IPS DF 4.7 (cell line): ENCODE data around the gene TLE7.

Source experiments
- DNase-seq: peaks from one replicate; pipeline ENCODE4 v3.0.0-alpha.2; 2013; ENCODE audit warnings: low spot score; ENCODE audit errors: extremely low read depth

TLE7 gene

GRCh38 chr16:71449020-71449419 lies 7.2 kb upstream of the TLE7 start:
- DNase-seq, result no peak

DNA sequence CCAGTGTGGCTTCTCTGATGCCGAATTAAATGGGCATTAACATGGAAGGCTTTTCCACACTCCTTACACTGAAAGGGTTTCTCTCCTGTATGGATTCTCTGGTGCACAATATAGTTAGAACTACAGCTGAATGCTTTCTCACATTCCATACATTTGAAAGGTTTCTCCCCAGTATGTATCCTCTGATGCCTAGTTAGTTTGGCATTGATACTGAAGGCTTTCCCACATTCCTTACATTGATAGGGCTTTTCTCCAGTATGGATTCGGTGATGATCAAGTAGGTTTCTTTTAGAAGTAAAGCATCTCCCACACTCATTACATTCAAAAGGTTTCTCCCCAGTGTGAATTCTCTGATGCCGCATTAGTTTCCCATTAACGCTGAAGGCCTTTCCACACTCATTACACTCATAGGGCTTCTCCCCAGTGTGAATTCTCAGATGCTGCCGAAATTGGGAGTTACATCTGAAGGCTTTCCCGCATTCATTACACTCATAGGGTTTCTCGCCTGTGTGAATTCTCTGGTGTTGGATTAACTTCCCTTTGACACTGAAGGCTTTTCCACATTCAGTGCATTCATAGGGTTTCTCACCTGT lies 6.5 kb upstream of the TLE7 start:
- no peak for DNase-seq

- no peak for DNase-seq
Observed at GRCh38 chr16:71443714-71444113, 1.9 kb upstream of the TLE7 start.

DNA sequence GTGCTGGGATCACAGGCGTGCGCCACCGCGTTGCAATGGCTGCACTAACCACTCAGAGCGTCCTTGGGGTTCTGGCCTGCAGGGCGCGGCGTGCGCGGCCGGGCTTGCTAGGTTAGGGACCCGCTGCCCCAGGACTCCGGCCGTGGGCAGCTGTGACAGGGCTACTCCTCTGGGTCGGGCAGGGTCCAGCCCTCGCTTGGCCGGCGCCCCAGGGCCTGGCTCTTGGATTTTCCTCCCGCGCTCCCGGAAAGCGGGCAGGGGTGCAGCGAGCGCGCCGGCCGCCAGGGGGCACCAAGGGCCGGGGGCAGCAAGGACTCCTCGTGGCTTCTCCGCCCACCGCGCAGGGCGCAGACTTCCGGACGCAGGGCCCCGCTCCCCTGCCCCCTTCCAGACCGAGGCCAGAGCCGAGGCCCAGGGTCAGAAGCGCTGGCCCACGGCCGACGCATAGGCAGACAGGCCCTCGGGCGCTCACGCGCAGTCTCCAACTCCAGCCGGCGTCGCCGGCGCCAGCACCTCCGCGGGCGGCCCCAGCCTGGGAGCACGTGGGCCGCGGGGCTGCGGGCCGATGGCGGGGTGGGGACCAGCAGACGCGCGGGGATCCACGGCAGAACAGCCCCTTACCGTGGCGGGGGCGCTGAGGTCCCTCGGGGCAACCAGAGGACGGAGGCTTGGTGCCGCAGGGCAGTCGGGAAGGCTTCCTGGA lies 355 bp downstream of the TLE7 start:
- no peak for DNase-seq

GRCh38 chr16:71440669-71441347 lies 1.0 kb downstream of the TLE7 start:
- no peak for DNase-seq

- DNase-seq, result no peak
Observed at GRCh38 chr16:71439523-71439922, 2.3 kb downstream of the TLE7 start.

GRCh38 chr16:71436473-71436872 lies 5.4 kb downstream of the TLE7 start:
- DNase-seq, result no peak

DNA sequence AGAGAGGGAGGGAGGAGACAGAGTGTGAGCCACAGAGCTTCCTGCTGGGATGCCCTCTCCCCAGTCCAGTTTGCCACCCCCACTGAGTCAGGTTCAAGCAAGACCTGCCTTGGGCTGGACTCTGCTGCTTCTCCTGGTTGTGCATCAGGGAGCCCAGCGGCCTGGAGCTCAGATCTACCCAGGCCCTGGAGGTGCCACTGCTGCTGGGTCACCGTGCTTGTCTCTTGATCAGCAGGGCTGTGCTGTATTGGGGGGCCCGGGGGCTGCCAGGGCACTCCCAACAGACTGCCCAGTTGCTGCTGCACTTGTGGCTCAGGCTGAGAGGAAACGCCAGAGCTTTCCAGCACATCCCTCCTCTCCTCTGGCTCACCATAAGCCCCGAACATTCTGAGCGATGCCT lies 8.9 kb downstream of the TLE7 start:
- no peak for DNase-seq

- DNase-seq, result no peak
Observed at GRCh38 chr16:71431991-71432390, 9.9 kb downstream of the TLE7 start.

DNA sequence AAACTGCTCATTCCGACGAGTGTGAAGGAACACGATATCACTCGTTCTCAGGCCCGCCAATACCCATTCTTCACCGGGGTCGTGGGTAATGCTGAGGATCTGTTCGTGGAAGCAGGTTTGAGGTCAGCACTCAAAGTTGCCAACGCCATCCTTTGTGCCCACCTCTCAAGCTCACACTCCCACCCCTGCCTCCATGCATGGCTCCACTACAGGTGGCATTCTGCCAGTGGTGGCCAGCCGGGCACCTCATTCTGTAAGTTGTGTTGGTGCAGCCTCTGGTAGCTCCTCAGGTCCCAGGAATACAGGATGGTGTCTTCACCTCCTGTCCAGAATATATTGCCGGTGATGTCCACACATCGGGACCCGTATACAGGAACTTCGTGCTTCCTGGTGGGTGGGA lies 10.7 kb downstream of the TLE7 start:
- DNase-seq, result no peak

- DNase-seq, result no peak
Observed at GRCh38 chr16:71430744-71431143, 11.1 kb downstream of the TLE7 start.

GRCh38 chr16:71429581-71429980 lies 12.3 kb downstream of the TLE7 start:
- no peak for DNase-seq

- no peak for DNase-seq
Observed at GRCh38 chr16:71428883-71429282, 13.0 kb downstream of the TLE7 start.

DNA sequence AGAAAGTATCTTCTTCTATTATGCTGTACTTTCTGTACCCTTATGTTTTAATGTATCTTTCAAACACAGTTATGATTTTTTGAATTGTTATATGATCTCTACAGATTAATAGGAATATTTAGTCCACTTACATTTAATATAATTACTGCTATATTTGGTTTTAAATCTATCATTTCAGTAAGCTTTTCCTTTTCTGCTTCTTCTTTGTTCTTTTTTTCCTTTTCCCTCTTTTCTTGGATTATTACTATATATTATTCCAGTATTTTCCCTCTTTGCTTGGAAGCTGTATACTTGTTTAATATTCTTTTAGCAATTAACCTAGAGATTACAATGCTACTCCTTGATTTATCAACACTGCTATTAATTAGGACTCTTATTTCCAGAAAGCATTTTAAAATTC lies 13.5 kb downstream of the TLE7 start:
- DNase-seq, result no peak

- no peak for DNase-seq
Observed at GRCh38 chr16:71426880-71427615, 14.8 kb downstream of the TLE7 start.

DNA sequence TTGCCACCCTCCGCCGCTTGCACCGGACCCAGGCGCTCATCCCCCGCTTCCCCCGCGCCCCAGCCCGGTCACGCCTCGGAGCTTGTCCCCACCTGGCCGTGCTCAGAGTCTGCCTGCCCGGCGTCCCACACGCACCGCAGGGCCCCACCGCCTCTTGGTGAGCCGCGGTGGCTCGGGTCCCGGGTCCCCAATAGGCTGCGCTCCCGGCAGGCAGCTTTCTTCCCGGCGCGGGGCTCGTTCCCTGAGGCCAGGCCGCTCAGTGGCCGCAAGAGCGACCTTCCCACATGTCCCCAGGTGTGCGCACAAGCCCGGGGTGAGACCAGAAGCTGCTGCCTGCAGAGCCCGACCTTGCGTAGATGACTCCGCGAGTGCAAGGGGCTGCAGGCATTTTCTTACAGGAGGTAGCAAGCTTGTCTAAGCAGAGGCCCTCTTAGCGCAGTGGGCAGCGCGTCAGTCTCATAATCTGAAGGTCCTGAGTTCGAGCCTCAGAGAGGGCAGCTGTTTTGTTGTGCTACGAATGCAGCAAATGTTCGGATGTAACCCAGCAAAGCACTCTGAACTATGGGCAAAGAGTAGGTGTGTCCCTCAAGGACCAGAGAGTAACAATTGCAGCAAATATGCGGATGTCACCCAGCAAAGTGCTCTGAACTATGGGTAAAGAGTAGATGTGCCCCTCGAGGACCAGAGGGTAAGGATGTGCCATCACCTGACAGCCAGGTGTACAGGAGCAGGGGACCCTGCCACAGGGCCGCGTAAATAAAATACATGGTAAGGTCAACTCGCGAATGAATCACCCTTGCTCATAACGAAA lies 15.6 kb downstream of the TLE7 start:
- DNase-seq, result peak; percentile 96

DNA sequence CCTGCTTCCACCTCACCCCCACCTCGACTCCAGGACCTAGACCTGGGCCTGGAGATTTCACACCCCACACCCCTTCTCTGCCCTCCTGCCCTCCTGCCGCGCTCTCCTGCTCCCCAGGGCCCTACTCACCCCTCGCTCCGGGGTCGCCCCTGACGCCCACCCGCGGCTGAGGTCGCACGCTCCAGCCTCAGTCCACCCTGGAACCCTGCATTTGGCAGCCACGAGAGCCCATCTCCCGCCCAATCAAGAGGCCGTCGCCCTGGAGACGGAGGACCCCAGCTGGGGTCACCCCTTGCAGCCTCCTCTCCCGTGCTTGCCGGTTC lies 16.1 kb downstream of the TLE7 start:
- DNase-seq, result no peak

GRCh38 chr16:71424626-71425025 lies 17.2 kb downstream of the TLE7 start:
- no peak for DNase-seq

GRCh38 chr16:71423865-71424264 lies 18.0 kb downstream of the TLE7 start:
- no peak for DNase-seq

DNA sequence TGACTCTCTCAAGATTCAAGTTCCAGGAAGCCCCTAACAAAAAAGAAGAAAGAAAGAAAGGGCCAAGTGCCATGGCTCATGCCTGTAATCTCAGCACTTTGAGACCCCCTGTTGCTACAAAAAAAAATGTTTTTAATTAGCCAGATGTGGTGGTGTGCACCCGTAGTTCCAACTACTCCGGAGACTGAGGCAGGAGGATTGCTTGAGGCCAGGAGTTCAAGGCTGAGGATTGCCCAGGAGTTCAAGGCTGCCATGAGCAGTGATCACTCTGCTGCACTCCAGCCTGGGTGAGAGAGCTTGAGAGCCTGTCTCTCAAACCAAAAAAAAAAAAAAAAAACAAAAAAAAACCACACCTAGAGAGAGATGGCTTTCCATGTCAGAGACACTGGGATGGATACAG lies 18.8 kb downstream of the TLE7 start:
- no peak for DNase-seq

DNA sequence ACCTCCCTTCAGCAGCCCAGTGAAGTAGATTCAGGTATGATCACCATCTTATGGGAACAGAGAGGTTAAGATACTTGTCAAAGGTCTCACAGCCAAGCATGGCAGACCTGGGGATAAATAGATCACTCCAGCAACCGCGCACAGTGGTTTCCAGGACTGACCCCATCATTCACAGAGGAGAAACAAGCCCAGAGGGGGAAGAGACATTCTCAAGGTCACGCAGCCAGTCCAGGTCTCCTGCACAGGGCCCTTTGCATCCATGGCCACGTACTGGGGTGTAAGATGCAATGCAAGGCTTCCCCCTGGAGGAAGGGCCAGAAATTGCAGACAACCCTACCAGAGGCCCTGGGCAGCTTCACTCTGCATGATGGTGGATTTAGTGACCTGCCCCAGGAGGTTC lies 19.9 kb downstream of the TLE7 start:
- DNase-seq, result no peak

GRCh38 chr16:71414038-71414437 lies 27.8 kb downstream of the TLE7 start:
- no peak for DNase-seq
